C4-2B (cell line): Measurements from ENCODE around the gene AMBP.

ENCODE experiments used
- ZFX ChIP-seq: fragments of 450-650 bp; IDR thresholded peaks from 2 replicates; pipeline ENCODE4 v1.6.1; 2017
- TF ChIP-seq, protein P1 (sequence below): fragments of 450-650 bp; conservative IDR thresholded peaks from 2 replicates; pipeline ENCODE4 v1.5.1; 2017; ENCODE audit warnings: mild to moderate bottlenecking

DNA sequence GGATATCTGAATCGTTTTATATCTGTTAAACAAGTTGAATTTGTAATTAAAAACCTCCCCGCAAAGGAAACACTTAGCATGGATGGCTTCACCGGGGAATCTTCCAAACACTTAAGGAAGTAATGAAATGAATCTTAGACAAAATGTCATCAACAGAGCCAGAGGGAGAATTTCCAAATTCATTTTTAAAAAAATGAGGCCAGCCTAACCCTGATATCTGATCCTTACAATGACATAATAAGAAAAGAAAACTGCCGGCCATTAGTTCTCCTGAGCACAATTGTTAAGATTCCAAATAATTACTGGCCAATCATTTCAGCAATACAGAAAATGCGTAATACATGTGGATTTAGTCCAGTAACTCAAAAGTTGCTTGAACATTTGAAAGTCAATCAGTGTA, 27.1 kb upstream of the AMBP start:
- TF ChIP-seq, protein P1, sequence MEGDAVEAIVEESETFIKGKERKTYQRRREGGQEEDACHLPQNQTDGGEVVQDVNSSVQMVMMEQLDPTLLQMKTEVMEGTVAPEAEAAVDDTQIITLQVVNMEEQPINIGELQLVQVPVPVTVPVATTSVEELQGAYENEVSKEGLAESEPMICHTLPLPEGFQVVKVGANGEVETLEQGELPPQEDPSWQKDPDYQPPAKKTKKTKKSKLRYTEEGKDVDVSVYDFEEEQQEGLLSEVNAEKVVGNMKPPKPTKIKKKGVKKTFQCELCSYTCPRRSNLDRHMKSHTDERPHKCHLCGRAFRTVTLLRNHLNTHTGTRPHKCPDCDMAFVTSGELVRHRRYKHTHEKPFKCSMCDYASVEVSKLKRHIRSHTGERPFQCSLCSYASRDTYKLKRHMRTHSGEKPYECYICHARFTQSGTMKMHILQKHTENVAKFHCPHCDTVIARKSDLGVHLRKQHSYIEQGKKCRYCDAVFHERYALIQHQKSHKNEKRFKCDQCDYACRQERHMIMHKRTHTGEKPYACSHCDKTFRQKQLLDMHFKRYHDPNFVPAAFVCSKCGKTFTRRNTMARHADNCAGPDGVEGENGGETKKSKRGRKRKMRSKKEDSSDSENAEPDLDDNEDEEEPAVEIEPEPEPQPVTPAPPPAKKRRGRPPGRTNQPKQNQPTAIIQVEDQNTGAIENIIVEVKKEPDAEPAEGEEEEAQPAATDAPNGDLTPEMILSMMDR, result no peak
- TF ChIP-seq ZFX, result no peak
